ENCODE measurements around the gene SLC22A13.
A peak's percentile ranks its signal among the peaks of the same experiment; 100 is the strongest.

The SLC22A13 gene

GRCh38 chr3:38315488-38316230 lies 50.0 kb downstream of the SLC22A13 start:
- Histone ChIP-seq H2BK120ac (ENCODE audit: low read depth, low read length) (no peak overlapping the region), H2BK5ac (ENCODE audit: low read depth, low read length, poor library complexity, severe bottlenecking) (no peak overlapping the region), H3K4me2 (ENCODE audit: low read length, poor library complexity, severe bottlenecking) (no peak overlapping the region), H2AK5ac (ENCODE audit: low read length, severe bottlenecking) (no peak overlapping the region), H3K23ac (ENCODE audit: low read length in 2 of 2) (peak overlapping the region in 1 of 2 experiments; percentile 19), H2BK12ac (ENCODE audit: low read length in 2 of 2) (no peak overlapping the region), H2AFZ (ENCODE audit: low read depth, low read length) (no peak overlapping the region), H3K36me3 (ENCODE audit: control insufficient read depth in 1 of 2, insufficient read depth in 2 of 2, low read depth in 1 of 2, low read length in 2 of 2) (no peaks in the 10 kb centered on the region), H3K18ac (ENCODE audit: low read depth in 1 of 2, low read length in 2 of 2) (no peak overlapping the region), H3K4ac (ENCODE audit: low read depth in 1 of 2, low read length in 2 of 2) (no peak overlapping the region), H3K9me3 (ENCODE audit: control insufficient read depth, low read length) (no peaks in the 10 kb centered on the region), H3K27ac (ENCODE audit: low read length, poor library complexity, severe bottlenecking) (no peak overlapping the region), H3K14ac (ENCODE audit: low read length in 2 of 2) (peak overlapping the region in 1 of 2 experiments; percentile 61), H2BK15ac (ENCODE audit: low read depth, poor library complexity, severe bottlenecking) (no peak overlapping the region), H3K9ac (ENCODE audit: low read length) (no peak overlapping the region), H3K4me3 (ENCODE audit: insufficient read depth in 1 of 2, low read depth in 1 of 2, low read length in 2 of 2) (no peak overlapping the region), H4K8ac (ENCODE audit: low read length) (no peak overlapping the region), H3K27me3 (ENCODE audit: control insufficient read depth in 1 of 2, insufficient read depth in 1 of 2, low read length in 2 of 2) (peaks cover 3 to 14% of the 10 kb centered on the region in 2 experiments), H4K91ac (ENCODE audit: low read length) (no peak overlapping the region), H3K4me1 (ENCODE audit: control insufficient read depth, insufficient read depth, low read depth, low read length) (no peaks in the 10 kb centered on the region), H3K79me1 (replicated peaks; ENCODE audit: low read length, poor library complexity, severe bottlenecking) (no peaks in the 10 kb centered on the region)
- DNase-seq = no peak
- 85% methylated on average over 9 of the region's 10 CpGs for WGBS

GRCh38 chr3:38316356-38317191 lies 51.0 kb downstream of the SLC22A13 start:
- Histone ChIP-seq H3K18ac (ENCODE audit: low read depth in 1 of 2, low read length in 2 of 2) (no peak overlapping the region), H3K79me1 (replicated peaks; ENCODE audit: low read length, poor library complexity, severe bottlenecking) (no peaks in the 10 kb centered on the region), H2BK15ac (ENCODE audit: low read depth, poor library complexity, severe bottlenecking) (no peak overlapping the region), H3K4me1 (ENCODE audit: control insufficient read depth, insufficient read depth, low read depth, low read length) (no peaks in the 10 kb centered on the region), H3K4me3 (ENCODE audit: insufficient read depth in 1 of 2, low read depth in 1 of 2, low read length in 2 of 2) (no peak overlapping the region), H4K8ac (ENCODE audit: low read length) (no peak overlapping the region), H3K9me3 (ENCODE audit: control insufficient read depth, low read length) (no peaks in the 10 kb centered on the region), H3K9ac (ENCODE audit: low read length) (no peak overlapping the region), H3K27ac (ENCODE audit: low read length, poor library complexity, severe bottlenecking) (no peak overlapping the region), H2BK120ac (ENCODE audit: low read depth, low read length) (no peak overlapping the region), H3K14ac (ENCODE audit: low read length in 2 of 2) (peak overlapping the region in 1 of 2 experiments; percentile 89), H3K4me2 (ENCODE audit: low read length, poor library complexity, severe bottlenecking) (no peak overlapping the region), H3K23ac (ENCODE audit: low read length in 2 of 2) (no peak overlapping the region), H2BK5ac (ENCODE audit: low read depth, low read length, poor library complexity, severe bottlenecking) (no peak overlapping the region), H2AK5ac (ENCODE audit: low read length, severe bottlenecking) (no peak overlapping the region), H2AFZ (ENCODE audit: low read depth, low read length) (no peak overlapping the region), H3K27me3 (ENCODE audit: control insufficient read depth in 1 of 2, insufficient read depth in 1 of 2, low read length in 2 of 2) (peaks cover 3 to 8% of the 10 kb centered on the region in 2 experiments), H4K91ac (ENCODE audit: low read length) (no peak overlapping the region), H2BK12ac (ENCODE audit: low read length in 2 of 2) (no peak overlapping the region), H3K4ac (ENCODE audit: low read depth in 1 of 2, low read length in 2 of 2) (no peak overlapping the region), H3K36me3 (ENCODE audit: control insufficient read depth in 1 of 2, insufficient read depth in 2 of 2, low read depth in 1 of 2, low read length in 2 of 2) (no peaks in the 10 kb centered on the region)
- no peak for DNase-seq
- WGBS = 88% methylated on average over 22 of the region's 22 CpGs

DNA sequence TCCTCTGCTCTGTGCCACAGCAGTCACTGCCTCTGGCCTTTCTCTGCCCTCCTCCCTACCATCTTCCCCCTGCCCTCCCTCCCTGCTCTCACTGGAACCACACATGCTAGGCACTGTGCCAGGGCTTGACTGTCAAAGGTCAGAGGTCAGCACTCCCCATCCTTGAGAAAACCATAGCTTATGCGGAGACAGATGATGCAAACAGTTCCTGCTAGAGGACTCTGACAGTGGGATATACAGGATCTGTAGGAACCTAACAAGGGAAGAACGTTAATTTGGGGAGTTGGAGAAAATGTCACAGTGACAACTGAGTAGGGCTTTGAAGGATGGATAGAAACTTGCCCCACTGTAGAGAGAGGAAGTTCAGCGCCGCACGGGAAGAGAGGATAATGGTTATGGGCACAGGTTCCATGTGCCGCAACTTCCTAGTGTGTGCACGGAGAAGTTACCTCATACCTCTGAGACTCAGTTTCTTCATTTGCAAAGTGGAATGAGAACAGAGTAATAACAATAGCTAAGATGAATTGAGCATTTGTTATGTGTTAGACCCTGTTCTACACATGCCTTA lies 51.7 kb downstream of the SLC22A13 start:
- H3K14ac ChIP-seq (ENCODE audit: low read length in 2 of 2) = no peak overlapping the region
- H3K4me1 ChIP-seq (ENCODE audit: control insufficient read depth, insufficient read depth, low read depth, low read length) = no peaks in the 10 kb centered on the region
- H3K27ac ChIP-seq (ENCODE audit: low read length, poor library complexity, severe bottlenecking) = no peak overlapping the region
- H3K79me1 ChIP-seq (replicated peaks; ENCODE audit: low read length, poor library complexity, severe bottlenecking) = no peaks in the 10 kb centered on the region
- H2BK120ac ChIP-seq (ENCODE audit: low read depth, low read length) = no peak overlapping the region
- no peak overlapping the region for H4K91ac ChIP-seq (ENCODE audit: low read length)
- no peak overlapping the region for H2BK5ac ChIP-seq (ENCODE audit: low read depth, low read length, poor library complexity, severe bottlenecking)
- no peak overlapping the region for H3K18ac ChIP-seq (ENCODE audit: low read depth in 1 of 2, low read length in 2 of 2)
- H3K9me3 ChIP-seq (ENCODE audit: control insufficient read depth, low read length) = no peaks in the 10 kb centered on the region
- H3K27me3 ChIP-seq (ENCODE audit: control insufficient read depth in 1 of 2, insufficient read depth in 1 of 2, low read length in 2 of 2) = peaks cover 3 to 8% of the 10 kb centered on the region in 2 experiments
- no peak overlapping the region for H3K23ac ChIP-seq (ENCODE audit: low read length in 2 of 2)
- H2AK5ac ChIP-seq (ENCODE audit: low read length, severe bottlenecking) = no peak overlapping the region
- no peak overlapping the region for H3K4me2 ChIP-seq (ENCODE audit: low read length, poor library complexity, severe bottlenecking)
- H4K8ac ChIP-seq (ENCODE audit: low read length) = no peak overlapping the region
- H3K4ac ChIP-seq (ENCODE audit: low read depth in 1 of 2, low read length in 2 of 2) = no peak overlapping the region
- no peak overlapping the region for H3K9ac ChIP-seq (ENCODE audit: low read length)
- no peak for DNase-seq
- no peak overlapping the region for H2BK12ac ChIP-seq (ENCODE audit: low read length in 2 of 2)
- H3K36me3 ChIP-seq (ENCODE audit: control insufficient read depth in 1 of 2, insufficient read depth in 2 of 2, low read depth in 1 of 2, low read length in 2 of 2) = no peaks in the 10 kb centered on the region
- H2AFZ ChIP-seq (ENCODE audit: low read depth, low read length) = no peak overlapping the region
- no peak overlapping the region for H2BK15ac ChIP-seq (ENCODE audit: low read depth, poor library complexity, severe bottlenecking)
- H3K4me3 ChIP-seq (ENCODE audit: insufficient read depth in 1 of 2, low read depth in 1 of 2, low read length in 2 of 2) = no peak overlapping the region
- WGBS = 90% methylated on average over 7 of the region's 7 CpGs

All from mesenchymal stem cell (in vitro differentiated cells and primary cell).